Left ventricle myocardium inferior (tissue), 1 donor: Measurements from ENCODE around the gene DOK6. TPM values are rescaled to one million over a fixed set of nuclear protein-coding genes. Genes with fewer than 3 reads are reported as not detected.
"Not testable (repeated sequence)": the region's sequence is repeated elsewhere in the genome, so short reads cannot be mapped to it uniquely, and the experiment has no call there.

Experiments
- DNase-seq: peaks from one replicate; pipeline ENCODE4 v3.0.0-alpha.2; 2020
- H3K27ac ChIP-seq: fragments of 200-600 bp; replicated peaks from 2 replicates; pipeline ENCODE4 v1.8.0; 2021
- H3K27me3 ChIP-seq: fragments of 200-600 bp; 2 replicates; pipeline ENCODE4 v1.8.0; 2021; ENCODE audit warnings: low read depth
- H3K36me3 ChIP-seq: fragments of 200-600 bp; 2 replicates; pipeline ENCODE4 v1.8.0; 2021
- H3K4me1 ChIP-seq: fragments of 200-600 bp; 2 replicates; pipeline ENCODE4 v1.8.0; 2021
- H3K4me3 ChIP-seq: fragments of 200-600 bp; 2 replicates; pipeline ENCODE4 v1.8.0; 2021; ENCODE audit warnings: mild to moderate bottlenecking, moderate library complexity
- H3K9me3 ChIP-seq: fragments of 200-600 bp; replicated peaks from 2 replicates; pipeline ENCODE4 v1.8.0; 2021
- CTCF ChIP-seq: fragments of 200-600 bp; IDR thresholded peaks from 2 replicates; pipeline ENCODE4 v1.8.0; 2021; ENCODE audit warnings: antibody characterized with exemption, mild to moderate bottlenecking, borderline replicate concordance
- intact Hi-C: fragments of 100-400 bp; cut with micrococcal nuclease; formaldehyde crosslinking; loops from one replicate; pipeline ENCODE4 v1.11.0; 2022
- total RNA-seq: library from RNA; stranded (reverse); fragmentation: NEBNext Ultra II Directional; extraction: Animal tissue kit (Norgen Biotek cat#: 25700); gene quantifications from one replicate; pipeline ENCODE4 v1.2.1, GENCODE V29; 2021
- donor health status: DM: no; HTN: yes; CAD: no; lungs with severe emphysema.

DOK6 gene
- total RNA-seq, 1 donor from 2014 or later, result 0.96 TPM

- DNase-seq, result no peak
- TF ChIP-seq CTCF, result no peak
- Histone ChIP-seq H3K9me3 (no peaks in the 10 kb centered on the region), H3K27ac (no peak overlapping the region), H3K27me3 (no peaks in the 10 kb centered on the region), H3K36me3 (no peaks in the 10 kb centered on the region), H3K4me3 (no peak overlapping the region), H3K4me1 (peaks cover 12% of the 10 kb centered on the region)
- intact Hi-C loops, result no loop called here
Observed at GRCh38 chr18:69658685-69659084, 258.0 kb downstream of the DOK6 start.

GRCh38 chr18:69659142-69659651, 258.5 kb downstream of the DOK6 start:
- Histone ChIP-seq H3K4me3 (no peak overlapping the region), H3K4me1 (peaks cover 12% of the 10 kb centered on the region), H3K9me3 (no peaks in the 10 kb centered on the region), H3K36me3 (no peaks in the 10 kb centered on the region), H3K27ac (no peak overlapping the region), H3K27me3 (no peaks in the 10 kb centered on the region)
- TF ChIP-seq CTCF, result no peak
- intact Hi-C loops, result no loop called here
- DNase-seq, result no peak

GRCh38 chr18:69662090-69662489, 261.4 kb downstream of the DOK6 start:
- H3K27ac ChIP-seq, DNase-seq, intact Hi-C loops, H3K36me3 ChIP-seq, H3K4me3 ChIP-seq, H3K27me3 ChIP-seq, H3K9me3 ChIP-seq: not testable (repeated sequence)
- H3K4me1 ChIP-seq, result peaks cover 12% of the 10 kb centered on the region

GRCh38 chr18:69664399-69664798, 263.7 kb downstream of the DOK6 start:
- Histone ChIP-seq H3K27ac (no peak overlapping the region), H3K36me3 (no peaks in the 10 kb centered on the region), H3K4me3 (no peak overlapping the region), H3K27me3 (no peaks in the 10 kb centered on the region), H3K9me3 (no peaks in the 10 kb centered on the region), H3K4me1 (peaks cover 8% of the 10 kb centered on the region)
- DNase-seq, result no peak
- no peak for TF ChIP-seq CTCF
- intact Hi-C loops, result no loop called here

- no peaks in the 10 kb centered on the region for H3K36me3 ChIP-seq
- no peak for DNase-seq
- H3K27me3 ChIP-seq, result no peaks in the 10 kb centered on the region
- no peaks in the 10 kb centered on the region for H3K4me1 ChIP-seq
- intact Hi-C loops, result no loop called here
- no peak overlapping the region for H3K27ac ChIP-seq
- H3K9me3 ChIP-seq, result no peaks in the 10 kb centered on the region
- H3K4me3 ChIP-seq, result no peak overlapping the region
- TF ChIP-seq CTCF, result no peak
Observed at GRCh38 chr18:69674292-69674877, 273.7 kb downstream of the DOK6 start.

- Histone ChIP-seq H3K4me3 (no peak overlapping the region), H3K4me1 (no peaks in the 10 kb centered on the region), H3K27ac (no peak overlapping the region), H3K27me3 (no peaks in the 10 kb centered on the region), H3K36me3 (no peaks in the 10 kb centered on the region), H3K9me3 (no peaks in the 10 kb centered on the region)
- DNase-seq, result no peak
- intact Hi-C loops, result no loop called here
- no peak for TF ChIP-seq CTCF
Observed at GRCh38 chr18:69674966-69675365, 274.3 kb downstream of the DOK6 start.
